ENCODE measurements around the gene PSMB8.
"Not testable (repeated sequence)": the region's sequence is repeated elsewhere in the genome, so short reads cannot be mapped to it uniquely, and the experiment has no call there.

PSMB8 gene

DNA sequence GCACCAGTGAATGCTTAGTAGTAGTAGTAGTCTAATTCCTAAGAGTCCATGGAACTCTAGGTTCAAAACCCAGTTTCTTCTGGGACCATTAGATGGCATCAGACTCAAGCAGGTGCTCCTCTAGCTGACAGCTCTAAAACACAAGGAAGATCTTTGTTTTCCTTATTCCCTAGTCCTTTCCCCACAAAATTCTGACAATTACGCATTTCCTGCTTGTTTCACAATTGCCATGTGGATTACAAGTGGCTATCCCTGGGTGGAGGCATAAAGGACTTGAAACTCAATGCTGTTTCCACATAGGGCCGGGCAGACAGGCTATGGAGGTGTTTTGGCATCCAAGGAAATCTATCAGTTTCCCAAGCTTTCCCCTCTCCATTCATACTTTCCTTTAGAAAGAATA lies 17.9 kb downstream of the PSMB8 start:
- H3K4me1 ChIP-seq (ENCODE audit: control insufficient read depth, insufficient read depth, low read length), result no peaks in the 10 kb centered on the region
- no peaks in the 10 kb centered on the region for H3K9me3 ChIP-seq (ENCODE audit: control insufficient read depth, low read length)
- no peaks in the 10 kb centered on the region for H3K27me3 ChIP-seq (ENCODE audit: control insufficient read depth, insufficient read depth, low read length, poor library complexity, severe bottlenecking)
- no peaks in the 10 kb centered on the region for H3K36me3 ChIP-seq (ENCODE audit: control insufficient read depth, insufficient read depth, low read length)
- H3K4me3 ChIP-seq (ENCODE audit: insufficient read depth, low read depth, low read length), result no peak overlapping the region
- no peak overlapping the region for H3K27ac ChIP-seq (ENCODE audit: insufficient read depth, low read depth, low read length, poor library complexity, severe bottlenecking)
- 57 to 61% methylated on average over 2 of the region's 2 CpGs for WGBS, 2 experiments

DNA sequence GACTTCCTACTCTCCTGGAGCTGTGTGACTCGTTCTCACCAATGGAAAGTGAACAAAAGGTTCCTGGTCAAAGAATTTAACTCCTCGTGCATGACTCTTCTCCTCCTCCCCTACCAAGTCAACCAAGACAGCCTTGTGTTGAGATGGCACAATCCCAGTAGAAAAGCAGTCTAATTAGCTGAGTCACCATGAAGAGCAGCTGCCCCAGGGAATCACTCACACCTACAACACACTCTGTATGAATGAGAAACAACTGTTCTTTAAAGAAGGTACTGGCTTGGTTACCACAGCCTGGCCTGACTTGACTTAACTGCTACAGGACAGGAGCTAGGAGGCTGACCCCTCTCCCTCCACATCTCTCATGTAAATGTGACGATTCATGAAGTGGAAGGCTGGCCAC lies 24.1 kb downstream of the PSMB8 start:
- WGBS, 2 experiments, result 65 to 69% methylated on average over 3 of the region's 3 CpGs
- Histone ChIP-seq H3K36me3 (ENCODE audit: control insufficient read depth, insufficient read depth, low read length) (no peaks in the 10 kb centered on the region), H3K27me3 (ENCODE audit: control insufficient read depth, insufficient read depth, low read length, poor library complexity, severe bottlenecking) (no peaks in the 10 kb centered on the region), H3K27ac (ENCODE audit: insufficient read depth, low read depth, low read length, poor library complexity, severe bottlenecking) (no peak overlapping the region), H3K9me3 (ENCODE audit: control insufficient read depth, low read length) (no peaks in the 10 kb centered on the region), H3K4me3 (ENCODE audit: insufficient read depth, low read depth, low read length) (no peak overlapping the region), H3K4me1 (ENCODE audit: control insufficient read depth, insufficient read depth, low read length) (no peaks in the 10 kb centered on the region)

DNA sequence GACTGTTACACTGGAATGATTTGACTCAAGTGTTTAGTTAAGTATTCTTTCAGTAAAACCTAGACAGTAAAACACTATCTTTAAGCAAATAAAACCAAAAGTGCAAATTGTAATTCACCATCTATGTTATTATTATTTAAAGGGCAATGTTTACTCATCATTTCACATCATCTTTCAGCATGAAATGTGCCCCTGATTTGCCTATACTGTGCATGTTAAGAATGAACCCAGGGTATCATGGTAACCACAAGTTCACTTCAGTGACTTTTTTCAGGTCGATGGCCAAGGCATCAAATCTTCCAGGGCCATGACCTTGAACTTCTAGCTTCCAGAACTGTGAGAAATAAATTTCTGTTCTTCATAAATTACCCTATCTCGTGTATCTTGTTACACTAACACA lies 25.0 kb downstream of the PSMB8 start:
- H3K4me1 ChIP-seq (ENCODE audit: control insufficient read depth, insufficient read depth, low read length), result no peaks in the 10 kb centered on the region
- no peaks in the 10 kb centered on the region for H3K9me3 ChIP-seq (ENCODE audit: control insufficient read depth, low read length)
- H3K36me3 ChIP-seq (ENCODE audit: control insufficient read depth, insufficient read depth, low read length), result no peaks in the 10 kb centered on the region
- H3K4me3 ChIP-seq (ENCODE audit: insufficient read depth, low read depth, low read length), result no peak overlapping the region
- 80 to 90% methylated on average over 1 to 2 of the region's 2 CpGs for WGBS, 2 experiments
- H3K27ac ChIP-seq (ENCODE audit: insufficient read depth, low read depth, low read length, poor library complexity, severe bottlenecking), result no peak overlapping the region
- no peaks in the 10 kb centered on the region for H3K27me3 ChIP-seq (ENCODE audit: control insufficient read depth, insufficient read depth, low read length, poor library complexity, severe bottlenecking)

DNA sequence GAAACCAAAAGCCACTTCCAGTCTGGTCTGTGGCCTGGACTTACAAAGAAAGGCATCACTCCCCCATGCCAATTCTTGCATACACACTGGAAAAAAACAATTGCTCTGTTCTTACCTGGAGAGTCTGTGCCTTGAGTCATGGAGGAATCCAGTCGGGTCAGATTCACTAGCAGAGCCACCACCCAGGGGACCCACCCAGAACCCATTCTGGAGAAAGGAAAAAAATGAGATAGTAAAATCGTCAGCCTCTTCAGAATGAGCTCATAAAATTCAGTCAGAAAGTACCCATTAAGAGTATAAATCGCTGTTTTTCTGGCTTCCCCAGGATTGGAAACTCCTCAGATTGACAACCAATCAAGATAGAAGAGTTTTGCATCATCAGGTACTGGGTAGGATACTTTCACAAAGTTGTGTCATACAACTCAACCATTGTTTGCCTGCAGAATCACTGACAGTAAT lies 27.1 kb downstream of the PSMB8 start, which contains the start of gene HLA-DOB:
Gene HLA-DOB, minus strand, starts transcription at position 257 of the 459 bp plus-strand sequence. Its CDS starts 51 bp downstream, at position 206.
- Histone ChIP-seq H3K4me3 (ENCODE audit: insufficient read depth, low read depth, low read length) (no peak within 1 kb of the TSS), H3K36me3 (ENCODE audit: control insufficient read depth, insufficient read depth, low read length) (no peaks in the 10 kb centered on the region), H3K4me1 (ENCODE audit: control insufficient read depth, insufficient read depth, low read length) (no peaks in the 10 kb centered on the region), H3K9me3 (ENCODE audit: control insufficient read depth, low read length) (no peaks in the 10 kb centered on the region), H3K27ac (ENCODE audit: insufficient read depth, low read depth, low read length, poor library complexity, severe bottlenecking) (no peak within 1 kb of the TSS), H3K27me3 (ENCODE audit: control insufficient read depth, insufficient read depth, low read length, poor library complexity, severe bottlenecking) (no peaks in the 10 kb centered on the region)
- WGBS, 2 experiments, result 81 to 86% methylated on average over 3 of the region's 3 CpGs

DNA sequence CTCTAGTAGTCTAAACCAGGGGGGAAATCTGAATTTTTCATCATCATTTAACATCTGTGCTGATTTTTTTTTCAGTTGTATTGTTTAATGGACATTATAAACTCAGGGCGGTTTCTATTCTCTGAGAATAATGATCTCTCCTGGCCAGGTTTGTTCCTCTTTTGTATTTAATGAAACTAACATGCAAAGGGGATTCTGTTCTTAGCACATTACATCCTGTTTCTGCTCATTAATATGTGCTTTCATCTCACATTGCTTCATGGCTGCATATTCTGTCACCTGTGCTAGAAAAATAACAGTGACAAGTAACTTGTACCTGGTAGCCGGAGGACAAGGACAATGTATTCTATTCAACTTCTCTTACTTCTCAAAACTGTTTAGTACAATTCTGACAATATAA lies 27.9 kb downstream of the PSMB8 start:
- WGBS, 2 experiments, result 90 to 100% methylated on average over 2 of the region's 2 CpGs
- H3K27ac ChIP-seq (ENCODE audit: insufficient read depth, low read depth, low read length, poor library complexity, severe bottlenecking), result no peak overlapping the region

DNA sequence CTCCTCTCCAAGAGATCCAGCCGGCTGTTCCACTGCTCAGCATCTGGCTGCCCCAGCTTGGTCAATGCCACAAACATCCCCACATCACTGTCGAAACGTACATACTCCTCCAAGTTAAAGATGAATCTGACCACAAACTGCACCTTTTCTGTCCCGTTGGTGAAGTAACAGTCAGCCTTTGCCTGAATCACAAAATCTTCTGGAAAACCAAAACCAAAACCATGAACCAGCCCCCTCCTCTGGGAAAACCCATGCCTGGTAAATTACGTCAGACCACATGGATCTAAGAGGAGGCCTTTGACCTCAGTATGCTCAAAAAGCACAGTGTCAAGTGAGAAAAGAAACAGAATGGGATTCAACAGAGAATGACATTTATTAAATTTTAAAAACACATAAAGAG lies 28.7 kb downstream of the PSMB8 start:
- H3K27ac ChIP-seq (ENCODE audit: insufficient read depth, low read depth, low read length, poor library complexity, severe bottlenecking), result no peak overlapping the region
- H3K4me1 ChIP-seq (ENCODE audit: control insufficient read depth, insufficient read depth, low read length), result no peaks in the 10 kb centered on the region
- H3K36me3 ChIP-seq (ENCODE audit: control insufficient read depth, insufficient read depth, low read length), result no peaks in the 10 kb centered on the region
- H3K9me3 ChIP-seq (ENCODE audit: control insufficient read depth, low read length), result no peaks in the 10 kb centered on the region
- no peak overlapping the region for H3K4me3 ChIP-seq (ENCODE audit: insufficient read depth, low read depth, low read length)
- no peaks in the 10 kb centered on the region for H3K27me3 ChIP-seq (ENCODE audit: control insufficient read depth, insufficient read depth, low read length, poor library complexity, severe bottlenecking)
- whole genome bisulfite sequencing, 2 experiments, result 89 to 95% methylated on average over 5 of the region's 5 CpGs

More for the DNA sequence above, 27.9 kb downstream of the PSMB8 start:
- Histone ChIP-seq H3K27me3 (ENCODE audit: control insufficient read depth, insufficient read depth, low read length, poor library complexity, severe bottlenecking) (no peaks in the 10 kb centered on the region), H3K36me3 (ENCODE audit: control insufficient read depth, insufficient read depth, low read length) (no peaks in the 10 kb centered on the region), H3K4me3 (ENCODE audit: insufficient read depth, low read depth, low read length) (no peak overlapping the region), H3K4me1 (ENCODE audit: control insufficient read depth, insufficient read depth, low read length) (no peaks in the 10 kb centered on the region), H3K9me3 (ENCODE audit: control insufficient read depth, low read length) (no peaks in the 10 kb centered on the region)

DNA sequence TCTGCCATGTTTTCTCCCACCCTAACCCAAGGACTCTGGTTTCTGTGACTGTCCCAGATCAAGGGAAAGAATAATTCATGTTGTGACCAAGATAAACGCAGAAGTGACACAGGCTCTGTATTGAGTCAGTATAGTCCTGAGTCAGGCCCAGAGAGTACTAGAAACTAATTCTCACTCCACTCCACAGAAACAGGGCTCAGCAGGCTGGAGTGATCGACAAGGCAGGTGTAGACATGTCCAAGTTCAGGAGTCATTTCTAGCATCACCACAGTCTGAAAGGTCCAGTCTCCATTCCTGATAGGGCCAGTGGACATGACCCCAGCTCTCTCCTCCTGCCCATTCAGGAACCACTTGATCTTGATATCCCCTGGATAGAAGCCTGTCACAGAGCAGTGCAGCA lies 29.7 kb downstream of the PSMB8 start:
- no peaks in the 10 kb centered on the region for H3K27me3 ChIP-seq (ENCODE audit: control insufficient read depth, insufficient read depth, low read length, poor library complexity, severe bottlenecking)
- H3K9me3 ChIP-seq (ENCODE audit: control insufficient read depth, low read length), result no peaks in the 10 kb centered on the region
- H3K27ac ChIP-seq (ENCODE audit: insufficient read depth, low read depth, low read length, poor library complexity, severe bottlenecking), result no peak overlapping the region
- no peak overlapping the region for H3K4me3 ChIP-seq (ENCODE audit: insufficient read depth, low read depth, low read length)
- 95 to 100% methylated on average over 2 of the region's 2 CpGs for WGBS, 2 experiments
- H3K4me1 ChIP-seq (ENCODE audit: control insufficient read depth, insufficient read depth, low read length), result no peaks in the 10 kb centered on the region
- no peaks in the 10 kb centered on the region for H3K36me3 ChIP-seq (ENCODE audit: control insufficient read depth, insufficient read depth, low read length)

DNA sequence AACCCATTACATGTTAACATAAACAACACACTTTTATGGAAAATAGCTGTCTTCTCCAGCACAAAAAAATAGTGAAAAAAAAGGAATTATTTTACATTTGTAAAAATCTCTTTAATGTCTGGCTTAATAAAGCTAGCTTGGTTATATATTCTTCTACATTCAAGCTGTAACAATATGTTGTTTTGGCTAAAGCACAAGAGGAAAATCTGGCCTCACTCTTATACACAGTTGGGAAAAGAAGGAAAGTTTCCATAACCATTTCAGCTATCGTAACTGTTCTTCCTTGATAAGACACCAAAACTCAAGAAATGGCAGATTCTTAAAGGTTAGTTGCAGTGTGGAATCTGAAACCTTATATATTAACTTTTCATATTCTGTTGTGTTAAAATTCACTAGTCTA lies 34.7 kb downstream of the PSMB8 start:
- H3K36me3 ChIP-seq (ENCODE audit: control insufficient read depth, insufficient read depth, low read length), result no peaks in the 10 kb centered on the region
- no peaks in the 10 kb centered on the region for H3K27me3 ChIP-seq (ENCODE audit: control insufficient read depth, insufficient read depth, low read length, poor library complexity, severe bottlenecking)
- 78% methylated on average over 1 of the region's 1 CpG; no CpG with 5 or more reads in 1 of the 2 experiments for WGBS, 2 experiments
- no peaks in the 10 kb centered on the region for H3K9me3 ChIP-seq (ENCODE audit: control insufficient read depth, low read length)
- no peaks in the 10 kb centered on the region for H3K4me1 ChIP-seq (ENCODE audit: control insufficient read depth, insufficient read depth, low read length)
- no peak overlapping the region for H3K4me3 ChIP-seq (ENCODE audit: insufficient read depth, low read depth, low read length)
- no peak overlapping the region for H3K27ac ChIP-seq (ENCODE audit: insufficient read depth, low read depth, low read length, poor library complexity, severe bottlenecking)

DNA sequence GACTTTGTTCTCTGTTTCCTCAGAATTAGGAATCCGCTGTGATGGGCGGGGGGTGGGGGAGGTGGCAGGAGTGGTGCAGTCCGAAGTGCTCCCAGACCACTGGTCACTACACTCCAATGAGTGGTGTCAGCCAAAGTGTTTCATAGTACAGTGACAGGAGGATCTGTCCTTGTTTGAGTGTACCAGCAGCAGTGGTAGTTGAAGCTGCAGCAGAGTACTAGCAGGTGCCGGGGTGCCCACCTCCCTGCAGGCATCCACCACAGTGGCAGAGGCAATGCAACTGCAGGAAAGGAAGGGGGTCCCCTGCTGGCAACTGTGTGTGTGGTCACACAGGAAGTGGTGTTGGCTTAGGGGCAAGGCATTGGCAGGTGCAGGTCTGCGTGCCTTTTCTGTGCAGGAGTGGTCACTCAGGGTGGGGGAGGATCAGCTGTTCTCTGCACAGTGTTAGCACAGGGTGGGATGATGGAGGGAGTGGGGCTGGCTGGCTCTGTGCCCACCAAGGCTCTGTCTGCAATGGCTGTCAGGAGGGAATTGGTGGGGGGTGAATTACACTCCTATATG lies 36.7 kb downstream of the PSMB8 start:
- no peaks in the 10 kb centered on the region for H3K27me3 ChIP-seq (ENCODE audit: control insufficient read depth, insufficient read depth, low read length, poor library complexity, severe bottlenecking)
- 80 to 83% methylated on average over 5 of the region's 5 CpGs for WGBS, 2 experiments

DNA sequence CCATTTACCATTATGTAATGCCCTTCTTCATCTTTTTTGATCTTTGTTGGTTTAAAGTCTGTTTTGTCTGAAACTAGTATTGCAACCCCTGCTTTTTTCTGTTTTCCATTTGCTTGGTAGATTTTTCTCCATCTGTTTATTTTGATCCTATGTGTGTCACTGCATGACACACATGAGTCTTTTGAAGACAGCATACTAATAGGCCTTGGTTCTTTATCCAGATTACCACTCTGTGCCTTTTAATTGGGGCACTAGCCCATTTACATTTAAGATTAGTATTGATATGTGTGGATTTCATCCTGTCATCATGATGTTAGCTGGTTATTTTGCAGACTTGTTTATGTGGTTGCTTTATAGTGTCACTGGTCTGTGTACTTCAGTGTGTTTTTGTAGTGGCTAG lies 38.4 kb downstream of the PSMB8 start:
- not testable (repeated sequence) for H3K4me1 ChIP-seq (ENCODE audit: control insufficient read depth, insufficient read depth, low read length); H3K27ac ChIP-seq (ENCODE audit: insufficient read depth, low read depth, low read length, poor library complexity, severe bottlenecking); H3K27me3 ChIP-seq (ENCODE audit: control insufficient read depth, insufficient read depth, low read length, poor library complexity, severe bottlenecking); H3K4me3 ChIP-seq (ENCODE audit: insufficient read depth, low read depth, low read length); H3K9me3 ChIP-seq (ENCODE audit: control insufficient read depth, low read length); H3K36me3 ChIP-seq (ENCODE audit: control insufficient read depth, insufficient read depth, low read length)

More for the DNA sequence above, 36.7 kb downstream of the PSMB8 start:
- no peak overlapping the region for H3K27ac ChIP-seq (ENCODE audit: insufficient read depth, low read depth, low read length, poor library complexity, severe bottlenecking)
- H3K36me3 ChIP-seq (ENCODE audit: control insufficient read depth, insufficient read depth, low read length), result no peaks in the 10 kb centered on the region
- no peaks in the 10 kb centered on the region for H3K4me1 ChIP-seq (ENCODE audit: control insufficient read depth, insufficient read depth, low read length)
- H3K9me3 ChIP-seq (ENCODE audit: control insufficient read depth, low read length), result no peaks in the 10 kb centered on the region
- no peak overlapping the region for H3K4me3 ChIP-seq (ENCODE audit: insufficient read depth, low read depth, low read length)

DNA sequence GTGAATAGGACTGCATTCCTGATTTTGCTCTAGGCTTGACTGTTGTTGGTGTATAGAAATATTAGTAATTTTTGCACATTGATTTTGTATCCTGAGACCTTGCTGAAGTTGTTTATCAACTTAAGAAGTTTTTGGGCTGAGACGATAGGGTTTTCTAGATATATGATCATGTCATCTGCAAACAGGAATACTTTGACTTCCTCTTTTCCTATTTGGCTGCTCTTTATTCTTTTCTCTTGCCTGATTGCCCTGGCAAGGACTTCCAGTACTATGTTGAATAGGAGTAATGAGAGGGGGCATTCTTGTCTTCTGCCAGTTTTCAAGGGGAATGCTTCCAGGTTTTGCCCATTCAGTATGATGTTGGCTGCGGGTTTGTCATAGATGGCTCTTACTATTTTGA lies 40.4 kb downstream of the PSMB8 start:
- 84 to 86% methylated on average over 2 of the region's 2 CpGs for WGBS, 2 experiments
- H3K27ac ChIP-seq (ENCODE audit: insufficient read depth, low read depth, low read length, poor library complexity, severe bottlenecking), result no peak overlapping the region
- no peaks in the 10 kb centered on the region for H3K27me3 ChIP-seq (ENCODE audit: control insufficient read depth, insufficient read depth, low read length, poor library complexity, severe bottlenecking)
- no peak overlapping the region for H3K4me3 ChIP-seq (ENCODE audit: insufficient read depth, low read depth, low read length)
- no peaks in the 10 kb centered on the region for H3K9me3 ChIP-seq (ENCODE audit: control insufficient read depth, low read length)
- no peaks in the 10 kb centered on the region for H3K4me1 ChIP-seq (ENCODE audit: control insufficient read depth, insufficient read depth, low read length)
- no peaks in the 10 kb centered on the region for H3K36me3 ChIP-seq (ENCODE audit: control insufficient read depth, insufficient read depth, low read length)
